Umbilical cord (tissue), 1 donor: ENCODE data around the gene COPS7A. TPM values are rescaled to one million over a fixed set of nuclear protein-coding genes. Genes with fewer than 3 reads are reported as not detected.

Experiments
- total RNA-seq: library from RNA; depleted of rRNA; stranded (reverse); fragments of >200 nt; gene quantifications from one replicate; pipeline ENCODE4 v1.2.3, GENCODE V29; 2014; ENCODE audit warnings: low replicate concordance; ENCODE audit not compliant: insufficient read depth

The COPS7A gene
- total RNA-seq, 1 donor from 2014 or later = 40.4 TPM

Other genes starting within 250 kb of the COPS7A start
- gene MRPL51, start 230.8 kb upstream of the COPS7A start, total RNA-seq = 247 TPM
- gene NCAPD2, start 229.9 kb upstream of the COPS7A start, total RNA-seq = 14.7 TPM
- 4,076 TPM for gene GAPDH, start 189.5 kb upstream of the COPS7A start, total RNA-seq
- gene IFFO1, start 168.0 kb upstream of the COPS7A start, total RNA-seq = 2.2 TPM
- 6.7 TPM for gene NOP2, start 155.8 kb upstream of the COPS7A start, total RNA-seq
- gene CHD4, start 116.7 kb upstream of the COPS7A start, total RNA-seq = 192 TPM
- gene LPAR5, start 88.1 kb upstream of the COPS7A start, total RNA-seq = 6.3 TPM
- 2.9 TPM for gene ACRBP, start 76.6 kb upstream of the COPS7A start, total RNA-seq
- 20.9 TPM for gene ING4, start 60.9 kb upstream of the COPS7A start, total RNA-seq
- gene ZNF384, start 34.7 kb upstream of the COPS7A start, total RNA-seq = 16.4 TPM
- gene PIANP, start 23.2 kb upstream of the COPS7A start, total RNA-seq = not detected
- 36.6 TPM for gene MLF2, start 29.1 kb downstream of the COPS7A start, total RNA-seq
- gene PTMS, start 42.3 kb downstream of the COPS7A start, total RNA-seq = 13.0 TPM
- gene LAG3, start 48.5 kb downstream of the COPS7A start, total RNA-seq = 1.7 TPM
- 10.4 TPM for gene CD4, start 65.5 kb downstream of the COPS7A start, total RNA-seq
- 1.9 TPM for gene GPR162, start 97.8 kb downstream of the COPS7A start, total RNA-seq
- 74.6 TPM for gene P3H3, start 104.4 kb downstream of the COPS7A start, total RNA-seq
- gene GNB3, start 116.9 kb downstream of the COPS7A start, total RNA-seq = 2.4 TPM
- gene CDCA3, start 127.2 kb downstream of the COPS7A start, total RNA-seq = 11.1 TPM
- 50.6 TPM for gene USP5, start 128.1 kb downstream of the COPS7A start, total RNA-seq
- gene TPI1, start 143.5 kb downstream of the COPS7A start, total RNA-seq = 743 TPM
- gene SPSB2, start 149.3 kb downstream of the COPS7A start, total RNA-seq = 7.0 TPM
- 8.4 TPM for gene LRRC23, start 180.8 kb downstream of the COPS7A start, total RNA-seq
- 19.7 TPM for gene ENO2, start 190.5 kb downstream of the COPS7A start, total RNA-seq
- 7.9 TPM for gene ATN1, start 203.9 kb downstream of the COPS7A start, total RNA-seq
- not detected for gene RNU7-1, start 219.8 kb downstream of the COPS7A start, total RNA-seq
- gene C12orf57, start 220.0 kb downstream of the COPS7A start, total RNA-seq = 228 TPM
- gene PTPN6, start 227.3 kb downstream of the COPS7A start, total RNA-seq = 18.3 TPM
- 147 TPM for gene PHB2, start 246.6 kb downstream of the COPS7A start, total RNA-seq
- gene EMG1, start 246.9 kb downstream of the COPS7A start, total RNA-seq = 17.6 TPM